HG03060 (cell line): ENCODE results near the gene NXPH4.

Experiments
- ATAC-seq: cut with Tn5 transposase; IDR thresholded peaks from one replicate; pipeline ENCODE4 v1.9.1; 2021; ENCODE audit warnings: low read depth, moderate number of reproducible peaks; ENCODE audit not compliant: unreplicated experiment

Gene NXPH4

GRCh38 chr12:57182918-57183575, 33.5 kb upstream of the NXPH4 start:
- ATAC-seq: no peak

- ATAC-seq: no peak
Observed at GRCh38 chr12:57183939-57184725, 32.5 kb upstream of the NXPH4 start.

GRCh38 chr12:57185403-57185802, 31.2 kb upstream of the NXPH4 start:
- ATAC-seq: no peak

DNA sequence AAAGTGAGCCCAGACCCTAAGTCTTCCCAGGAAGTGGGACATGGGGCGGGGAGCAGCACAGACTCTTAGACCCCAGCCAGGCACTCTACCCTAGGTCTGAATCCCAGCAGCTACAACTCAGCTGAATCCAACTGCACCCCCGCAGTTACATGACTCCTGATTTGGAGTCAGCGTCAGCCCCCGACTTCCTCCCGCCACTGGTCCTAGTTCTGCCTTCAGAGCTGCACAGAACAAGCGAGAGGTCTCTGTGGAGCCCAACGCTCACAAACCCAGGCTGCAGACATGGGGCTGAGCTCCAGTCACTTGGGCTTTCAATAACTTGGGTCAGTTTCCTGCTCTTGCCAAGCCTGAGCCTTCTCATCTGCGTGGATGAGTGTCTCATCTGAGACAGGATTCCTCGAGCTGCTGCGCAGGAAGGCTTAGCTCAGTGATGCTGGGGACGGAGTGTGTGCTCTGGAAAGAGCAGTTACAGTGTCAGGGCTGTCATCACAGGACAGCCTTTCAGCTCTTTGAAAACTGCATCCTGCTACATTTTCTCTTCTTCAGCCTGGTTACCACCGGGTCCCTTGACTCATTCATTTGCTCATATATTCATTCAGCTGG, 30.6 kb upstream of the NXPH4 start:
- ATAC-seq: no peak

DNA sequence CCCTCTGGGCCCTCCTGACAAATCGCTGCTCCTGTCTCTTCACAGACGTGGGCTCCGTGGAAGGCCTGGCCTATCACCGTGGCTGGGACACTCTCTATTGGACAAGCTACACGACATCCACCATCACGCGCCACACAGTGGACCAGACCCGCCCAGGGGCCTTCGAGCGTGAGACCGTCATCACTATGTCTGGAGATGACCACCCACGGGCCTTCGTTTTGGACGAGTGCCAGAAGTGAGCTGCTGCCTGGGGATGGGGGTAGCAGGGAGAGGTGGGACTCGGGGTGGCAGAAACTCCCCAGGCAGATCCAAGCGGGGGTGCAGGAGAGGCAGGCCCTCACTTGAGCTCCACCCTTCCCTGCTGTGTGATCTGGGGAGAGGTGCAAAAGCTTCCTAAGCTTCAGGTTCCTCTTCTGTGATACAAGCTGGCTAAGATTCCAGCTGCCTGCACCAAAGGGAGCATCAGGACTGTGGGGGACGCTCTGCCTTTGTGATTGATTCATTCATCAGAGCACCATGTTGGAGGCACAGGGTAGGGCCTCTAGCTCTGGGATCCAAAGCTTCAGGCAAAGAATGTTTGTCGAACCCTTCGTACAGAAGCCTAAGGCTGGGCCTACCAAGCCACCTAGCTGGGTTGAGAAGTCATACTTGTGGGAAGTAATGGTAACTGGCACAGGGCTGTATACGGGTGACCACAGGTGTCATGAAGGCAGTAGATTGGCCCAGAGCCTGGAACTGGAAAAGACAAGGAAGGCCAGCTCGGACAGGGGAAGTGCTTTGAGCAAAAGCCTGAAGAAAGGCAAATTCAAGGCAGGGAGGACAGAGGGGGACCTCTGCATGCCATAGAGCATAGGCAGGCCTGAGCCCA, 29.1 kb upstream of the NXPH4 start:
- ATAC-seq: no peak

GRCh38 chr12:57188090-57188425, 28.5 kb upstream of the NXPH4 start:
- no peak for ATAC-seq

DNA sequence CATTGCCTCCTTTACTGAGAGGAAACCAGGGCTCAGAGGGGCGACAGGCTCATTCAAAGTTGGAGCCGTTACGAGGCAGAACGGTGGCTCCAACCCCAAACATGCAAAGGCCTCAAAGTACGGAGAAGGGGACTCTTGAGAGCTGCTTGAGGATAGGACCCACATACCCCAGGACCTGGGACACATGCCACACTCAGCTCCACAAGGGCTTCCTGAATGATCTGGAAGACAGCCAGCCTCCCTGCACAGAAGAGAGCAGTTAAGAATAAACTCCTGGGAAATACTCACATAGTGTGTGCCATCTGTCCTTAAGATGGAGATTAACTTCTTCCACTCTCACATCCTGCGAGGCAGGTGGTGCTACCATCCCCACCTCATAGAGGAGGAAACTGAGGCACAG, 26.6 kb upstream of the NXPH4 start:
- no peak for ATAC-seq

DNA sequence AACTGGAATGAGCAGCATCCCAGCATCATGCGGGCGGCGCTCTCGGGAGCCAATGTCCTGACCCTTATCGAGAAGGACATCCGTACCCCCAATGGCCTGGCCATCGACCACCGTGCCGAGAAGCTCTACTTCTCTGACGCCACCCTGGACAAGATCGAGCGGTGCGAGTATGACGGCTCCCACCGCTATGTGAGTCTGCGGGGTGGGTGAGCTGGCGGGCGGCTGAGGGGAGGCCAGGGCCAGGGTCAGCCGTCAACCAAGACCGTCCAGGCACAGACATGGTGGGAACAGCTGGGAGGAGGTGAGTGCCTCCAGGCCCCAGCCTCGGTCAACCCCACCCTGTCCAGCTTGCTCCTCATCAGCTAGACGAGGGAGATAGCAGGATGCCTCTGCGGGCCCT, 25.8 kb upstream of the NXPH4 start:
- ATAC-seq: no peak

GRCh38 chr12:57191410-57191809, 25.2 kb upstream of the NXPH4 start:
- no peak for ATAC-seq

DNA sequence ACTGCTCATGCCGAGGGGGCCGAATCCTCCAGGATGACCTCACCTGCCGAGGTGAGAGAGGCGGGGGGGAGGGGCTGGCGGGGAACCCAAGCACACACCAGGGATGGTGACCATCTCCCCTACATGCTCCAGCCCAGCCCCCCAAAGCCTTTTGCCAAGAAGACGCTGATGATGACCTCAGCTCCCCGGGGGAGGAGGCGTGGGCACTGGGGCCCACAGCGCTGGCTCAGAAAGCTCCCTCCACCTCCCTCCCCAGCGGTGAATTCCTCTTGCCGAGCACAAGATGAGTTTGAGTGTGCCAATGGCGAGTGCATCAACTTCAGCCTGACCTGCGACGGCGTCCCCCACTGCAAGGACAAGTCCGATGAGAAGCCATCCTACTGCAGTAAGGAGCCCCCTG, 23.7 kb upstream of the NXPH4 start:
- ATAC-seq: no peak

GRCh38 chr12:57193706-57194245, 22.8 kb upstream of the NXPH4 start:
- no peak for ATAC-seq

GRCh38 chr12:57194253-57194652, 22.3 kb upstream of the NXPH4 start:
- no peak for ATAC-seq

GRCh38 chr12:57195186-57195585, 21.4 kb upstream of the NXPH4 start:
- ATAC-seq: no peak

GRCh38 chr12:57195611-57196371, 20.8 kb upstream of the NXPH4 start:
- ATAC-seq: no peak

DNA sequence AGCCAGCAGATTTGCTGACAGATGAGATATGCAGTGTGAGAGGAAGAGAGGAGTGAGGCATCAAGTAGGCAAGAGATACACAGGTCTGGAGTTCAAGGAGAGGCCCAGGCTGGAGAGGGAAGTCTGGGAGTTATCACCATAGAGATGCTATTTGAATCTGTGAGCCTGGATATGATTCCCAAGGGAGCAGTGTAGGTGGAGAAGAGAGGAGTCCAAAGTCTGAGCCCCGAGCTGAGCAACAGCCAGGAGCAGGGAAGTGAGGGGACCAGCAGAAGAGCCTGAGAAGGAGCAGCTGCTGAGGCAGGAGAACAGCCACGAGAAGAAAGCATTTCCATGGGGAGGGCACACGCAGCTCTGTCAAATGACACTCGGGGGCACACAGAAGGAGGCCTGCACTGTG, 20.2 kb upstream of the NXPH4 start:
- ATAC-seq: no peak

DNA sequence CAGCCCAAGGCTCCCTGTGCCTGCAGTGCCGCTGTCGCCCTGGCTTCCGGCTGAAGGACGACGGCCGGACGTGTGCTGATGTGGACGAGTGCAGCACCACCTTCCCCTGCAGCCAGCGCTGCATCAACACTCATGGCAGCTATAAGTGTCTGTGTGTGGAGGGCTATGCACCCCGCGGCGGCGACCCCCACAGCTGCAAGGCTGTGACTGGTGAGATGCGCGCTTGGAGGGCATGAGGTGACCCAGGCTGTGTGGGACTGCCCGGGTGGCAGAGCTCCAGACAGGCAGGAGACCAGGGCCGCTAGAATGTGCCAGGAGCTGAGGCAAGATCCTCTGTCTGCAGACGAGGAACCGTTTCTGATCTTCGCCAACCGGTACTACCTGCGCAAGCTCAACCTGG, 19.6 kb upstream of the NXPH4 start:
- no peak for ATAC-seq

- ATAC-seq: no peak
Observed at GRCh38 chr12:57198329-57198728, 18.3 kb upstream of the NXPH4 start.

DNA sequence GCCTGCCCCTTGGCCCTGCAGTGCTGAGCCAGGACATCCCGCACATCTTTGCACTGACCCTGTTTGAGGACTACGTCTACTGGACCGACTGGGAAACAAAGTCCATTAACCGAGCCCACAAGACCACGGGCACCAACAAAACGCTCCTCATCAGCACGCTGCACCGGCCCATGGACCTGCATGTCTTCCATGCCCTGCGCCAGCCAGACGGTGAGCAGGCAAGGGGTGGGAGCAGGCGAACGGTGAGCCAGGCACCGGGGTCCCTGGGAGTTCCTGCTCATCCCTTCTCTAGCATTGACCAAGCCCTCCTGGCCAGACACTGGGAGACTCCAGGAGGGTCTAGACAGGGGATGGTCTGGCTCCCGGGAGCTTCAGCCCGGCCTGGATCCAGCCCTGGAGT, 17.4 kb upstream of the NXPH4 start:
- no peak for ATAC-seq

- no peak for ATAC-seq
Observed at GRCh38 chr12:57200497-57200896, 16.1 kb upstream of the NXPH4 start.

DNA sequence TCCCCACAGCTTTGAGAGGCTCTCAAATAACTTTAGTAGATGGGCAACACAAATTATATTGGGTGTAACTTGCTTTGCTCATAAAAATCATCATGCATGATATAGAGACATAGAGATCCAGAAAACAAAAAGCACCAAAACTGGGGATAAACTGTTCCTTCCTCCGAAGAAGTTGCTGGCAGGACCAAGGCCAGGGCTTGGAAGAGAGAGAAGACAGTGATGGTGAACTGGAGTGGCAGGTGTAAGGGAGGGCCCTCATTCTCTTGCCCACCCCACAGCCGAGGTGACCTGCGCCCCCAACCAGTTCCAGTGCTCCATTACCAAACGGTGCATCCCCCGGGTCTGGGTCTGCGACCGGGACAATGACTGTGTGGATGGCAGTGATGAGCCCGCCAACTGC, 15.4 kb upstream of the NXPH4 start:
- no peak for ATAC-seq
